Lung (tissue), 12 donors: Measurements from ENCODE around the gene ANKS1B. TPM values are rescaled to one million over a fixed set of nuclear protein-coding genes. Genes with fewer than 3 reads are reported as not detected.
A peak's percentile ranks its signal among the peaks of the same experiment; 100 is the strongest.

Source experiments
- ATAC-seq: fragments of 200-7000 bp; cut with Tn5 transposase; one replicate; pipeline ENCODE4 v1.9.1; 2020; ENCODE audit warnings: moderate number of reproducible peaks; ENCODE audit not compliant: insufficient read depth, low FRiP score
- DNase-seq, 3 donors: peaks; one replicate each; pipeline ENCODE4 v3.0.0-alpha.2; 2013 to 2017
- H3K27ac ChIP-seq, 2 donors: one replicate each; pipeline ENCODE4 v1.5.1; 2013; ENCODE audit warnings: mild to moderate bottlenecking in 2 of 2, moderate library complexity in 2 of 2, control low read depth in 1 of 2, inconsistent platforms in 1 of 2, low read depth in 1 of 2, low read length in 1 of 2
- H3K27me3 ChIP-seq, 3 donors: one replicate each; pipeline ENCODE4 v1.5.1; 2013; ENCODE audit warnings: low read length in 2 of 3; ENCODE audit not compliant: control insufficient read depth in 3 of 3, insufficient read depth in 3 of 3
- H3K36me3 ChIP-seq, 4 donors: one replicate each; pipeline ENCODE4 v1.5.1; 2013; ENCODE audit warnings: low read length in 4 of 4, mild to moderate bottlenecking in 1 of 4, moderate library complexity in 1 of 4; ENCODE audit not compliant: control insufficient read depth in 4 of 4, insufficient read depth in 4 of 4
- H3K4me1 ChIP-seq, 5 donors: one replicate each; pipeline ENCODE4 v1.5.1; 2013; ENCODE audit warnings: low read length in 5 of 5, mild to moderate bottlenecking in 2 of 5, moderate library complexity in 1 of 5; ENCODE audit not compliant: control insufficient read depth in 5 of 5, insufficient read depth in 5 of 5
- H3K4me3 ChIP-seq: one replicate; pipeline ENCODE4 v1.5.1; 2013; ENCODE audit warnings: mild to moderate bottlenecking, control low read depth, moderate library complexity
- H3K9ac ChIP-seq, 2 donors: one replicate each; pipeline ENCODE4 v1.5.1; 2013; ENCODE audit warnings: low read length in 2 of 2, control low read depth in 1 of 2; ENCODE audit not compliant: insufficient read depth in 1 of 2
- H3K9me3 ChIP-seq, 4 donors: one replicate each; pipeline ENCODE4 v1.5.1; 2013; ENCODE audit warnings: low read length in 3 of 4, mild to moderate bottlenecking in 1 of 4, moderate library complexity in 1 of 4; ENCODE audit not compliant: control insufficient read depth in 4 of 4, insufficient read depth in 3 of 4
- WGBS, 2 donors: extraction: QIAGEN DNeasy Blood & Tissue Kit; methylation state at CpG; one replicate each; pipeline ENCODE4 v1.1.7; 2013; 5-methylcytosine and 5-hydroxymethylcytosine counted together
- polyA plus RNA-seq, 2 donors: library from polyadenylated mRNA; stranded (reverse); fragments of 200-250 nt; gene quantifications; one replicate each; pipeline ENCODE4 v1.2.1, GENCODE V29; 2013
- total RNA-seq, 2 donors: library from RNA; depleted of rRNA in 1 of 2; stranded (reverse); fragments of >200 nt in 1 of 2; gene quantifications; one replicate each; pipeline ENCODE4 v1.2.1, GENCODE V29; 2014 to 2021
- TF ChIP-seq, protein P1 (sequence below): IDR thresholded peaks from 2 replicates; pipeline ENCODE4 v1.5.1; 2012; ENCODE audit warnings: mild to moderate bottlenecking; ENCODE audit errors: control extremely low read depth, extremely low read depth
- donor health status: control.
- donor health status: control.
- donor health status: Bipolar disorder and iron deficiency.
- donor health status: healthy.
- donor health status: DM: yes; HTN: yes; CAD: no.

Gene ANKS1B
- total and polyA plus RNA-seq, 4 donors = 0.32 to 10.3 (median 3.7) TPM

DNA sequence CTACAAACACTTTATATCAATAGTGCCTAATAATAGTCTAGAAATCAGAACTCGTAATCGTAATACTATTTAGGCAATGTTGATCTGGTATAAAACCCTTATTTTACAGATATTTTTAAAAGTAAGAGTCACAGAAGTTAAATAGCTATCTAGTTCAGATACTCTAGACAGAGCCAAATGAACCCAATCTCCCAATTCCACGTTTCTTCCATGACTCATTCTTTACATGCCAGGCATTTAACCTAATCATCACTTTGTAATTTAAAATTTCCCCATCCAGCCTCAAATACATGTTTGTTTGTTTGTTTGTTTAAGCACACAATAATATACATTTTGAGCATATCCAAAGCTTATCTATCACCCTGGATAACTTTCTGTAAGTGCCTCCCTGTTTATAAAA lies 373.6 kb downstream of the ANKS1B start:
- ATAC-seq (no peak), DNase-seq (no peak)
- H3K4me1 ChIP-seq = no peaks in the 10 kb centered on the region
- H3K4me3 ChIP-seq = no peak overlapping the region
- no peak overlapping the region for H3K27ac ChIP-seq
- H3K9ac ChIP-seq = no peak overlapping the region
- H3K9me3 ChIP-seq = peaks cover 0 to 4% (median 0%) of the 10 kb centered on the region in 4 donors
- no peaks in the 10 kb centered on the region for H3K27me3 ChIP-seq
- TF ChIP-seq, protein P1, sequence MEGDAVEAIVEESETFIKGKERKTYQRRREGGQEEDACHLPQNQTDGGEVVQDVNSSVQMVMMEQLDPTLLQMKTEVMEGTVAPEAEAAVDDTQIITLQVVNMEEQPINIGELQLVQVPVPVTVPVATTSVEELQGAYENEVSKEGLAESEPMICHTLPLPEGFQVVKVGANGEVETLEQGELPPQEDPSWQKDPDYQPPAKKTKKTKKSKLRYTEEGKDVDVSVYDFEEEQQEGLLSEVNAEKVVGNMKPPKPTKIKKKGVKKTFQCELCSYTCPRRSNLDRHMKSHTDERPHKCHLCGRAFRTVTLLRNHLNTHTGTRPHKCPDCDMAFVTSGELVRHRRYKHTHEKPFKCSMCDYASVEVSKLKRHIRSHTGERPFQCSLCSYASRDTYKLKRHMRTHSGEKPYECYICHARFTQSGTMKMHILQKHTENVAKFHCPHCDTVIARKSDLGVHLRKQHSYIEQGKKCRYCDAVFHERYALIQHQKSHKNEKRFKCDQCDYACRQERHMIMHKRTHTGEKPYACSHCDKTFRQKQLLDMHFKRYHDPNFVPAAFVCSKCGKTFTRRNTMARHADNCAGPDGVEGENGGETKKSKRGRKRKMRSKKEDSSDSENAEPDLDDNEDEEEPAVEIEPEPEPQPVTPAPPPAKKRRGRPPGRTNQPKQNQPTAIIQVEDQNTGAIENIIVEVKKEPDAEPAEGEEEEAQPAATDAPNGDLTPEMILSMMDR = no peak
- H3K36me3 ChIP-seq = no peaks in the 10 kb centered on the region
- WGBS, 2 donors = 68 to 74% methylated on average over 3 of the region's 3 CpGs

DNA sequence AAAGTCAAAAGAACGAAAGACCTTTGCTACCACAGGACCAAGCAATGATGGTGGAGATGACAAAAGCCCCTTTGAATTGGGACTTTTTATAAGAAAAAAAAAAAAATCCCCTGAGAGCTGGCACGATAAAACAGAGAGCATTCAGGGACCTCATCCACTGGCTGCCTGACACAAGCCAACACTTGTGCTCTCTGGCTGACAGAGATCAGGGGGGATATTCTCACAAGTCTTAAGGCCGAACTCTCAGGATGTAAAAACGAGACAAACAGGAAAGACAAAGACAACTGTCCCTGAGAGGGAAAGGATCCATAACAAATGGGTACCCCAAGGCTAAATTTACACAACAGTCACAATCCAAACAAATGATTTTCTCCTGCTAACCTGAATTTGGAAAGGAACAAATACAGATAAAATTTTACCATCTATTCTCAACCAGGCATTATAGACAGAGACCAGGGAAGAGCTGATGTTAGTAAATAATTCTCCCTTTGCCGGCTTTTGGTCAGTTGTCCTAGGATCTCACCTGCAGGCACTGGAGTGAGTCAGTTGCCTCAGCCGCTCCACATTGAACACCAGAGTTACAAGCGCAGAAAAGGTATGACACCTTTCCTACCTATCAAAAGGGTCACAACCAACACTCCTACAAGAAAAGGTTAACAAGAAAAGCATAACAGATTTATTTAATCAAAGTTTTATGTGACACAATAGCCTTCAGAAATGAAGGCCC lies 375.1 kb downstream of the ANKS1B start:
- TF ChIP-seq, protein P1 = no peak
- no peaks in the 10 kb centered on the region for H3K36me3 ChIP-seq
- H3K27me3 ChIP-seq = no peaks in the 10 kb centered on the region
- H3K4me3 ChIP-seq = no peak overlapping the region
- ATAC-seq = no peak
- no peak overlapping the region for H3K27ac ChIP-seq
- DNase-seq = no peak
- H3K9ac ChIP-seq = no peak overlapping the region
- peaks cover 0 to 4% (median 0%) of the 10 kb centered on the region in 4 donors for H3K9me3 ChIP-seq
- WGBS, 2 donors = 59 to 64% methylated on average over 7 of the region's 7 CpGs
- H3K4me1 ChIP-seq = no peaks in the 10 kb centered on the region

- Histone ChIP-seq H3K9ac (no peak overlapping the region), H3K27me3 (no peaks in the 10 kb centered on the region), H3K9me3 (peaks cover 0 to 3% (median 0%) of the 10 kb centered on the region in 4 donors), H3K4me1 (no peaks in the 10 kb centered on the region), H3K36me3 (no peaks in the 10 kb centered on the region), H3K4me3 (no peak overlapping the region), H3K27ac (no peak overlapping the region)
- peak in 1 of 3 donors; percentile 52 for DNase-seq
- TF ChIP-seq, protein P1 = no peak
- ATAC-seq = no peak
- WGBS, 2 donors = 28 to 42% methylated on average over 5 of the region's 5 CpGs
Observed at GRCh38 chr12:99600388-99600787, 384.3 kb downstream of the ANKS1B start.
